Activated CD8-positive, alpha-beta memory T cell treated with anti-CD3 and anti-CD28 coated beads for 4 hours (primary cell): ENCODE data around the gene GFOD2.

Source experiments
- DNase-seq, 2 donors: peaks; one replicate each; pipeline ENCODE4 v3.0.0-alpha.2; 2020; ENCODE audit warnings: low read depth in 2 of 2

Gene GFOD2

GRCh38 chr16:67641779-67642708 lies 77.1 kb downstream of the GFOD2 start:
- DNase-seq: no peak

GRCh38 chr16:67637625-67638024 lies 81.5 kb downstream of the GFOD2 start:
- DNase-seq: no peak

- DNase-seq: no peak
Observed at GRCh38 chr16:67636713-67637112, 82.4 kb downstream of the GFOD2 start.

- DNase-seq: no peak
Observed at GRCh38 chr16:67632415-67633172, 86.5 kb downstream of the GFOD2 start.

- DNase-seq: no peak
Observed at GRCh38 chr16:67628216-67628615, 90.9 kb downstream of the GFOD2 start.
